Mesothelial cell of epicardium (in vitro differentiated cells): ENCODE measurements around the gene MPP7. TPM values are rescaled to one million over a fixed set of nuclear protein-coding genes. Genes with fewer than 3 reads are reported as not detected.
"Not testable (repeated sequence)": the region's sequence is repeated elsewhere in the genome, so short reads cannot be mapped to it uniquely, and the experiment has no call there.

Experiments used
- DNase-seq, 2 experiments: peaks; one replicate each; pipeline ENCODE4 v3.0.0; 2021; ENCODE audit warnings: low spot score in 2 of 2; ENCODE audit not compliant: unreplicated experiment in 2 of 2
- H3K27ac Mint-ChIP-seq: 2 replicates; pipeline ENCODE4 v1.8.0; 2021; ENCODE audit warnings: mixed read lengths
- H3K27me3 Mint-ChIP-seq: 2 replicates; pipeline ENCODE4 v1.8.0; 2021; ENCODE audit warnings: low read depth, mixed read lengths
- H3K36me3 Mint-ChIP-seq: 2 replicates; pipeline ENCODE4 v1.8.0; 2021; ENCODE audit warnings: mixed read lengths
- H3K4me1 Mint-ChIP-seq: 2 replicates; pipeline ENCODE4 v1.8.0; 2021; ENCODE audit warnings: mixed read lengths
- H3K4me3 Mint-ChIP-seq: 2 replicates; pipeline ENCODE4 v1.8.0; 2021; ENCODE audit warnings: mild to moderate bottlenecking, moderate library complexity, mixed read lengths
- H3K9me3 Mint-ChIP-seq: 2 replicates; pipeline ENCODE4 v1.8.0; 2021; ENCODE audit warnings: mixed read lengths
- total RNA-seq: library from RNA; stranded (reverse); gene quantifications from 3 replicates; pipeline ENCODE4 v1.2.1, GENCODE V29; 2021
- TF ChIP-seq, protein P1 (sequence below): fragments of 200-600 bp; sonication (generic); IDR thresholded peaks from one replicate; pipeline ENCODE4 v1.5.0; 2021; ENCODE audit warnings: antibody characterized with exemption; ENCODE audit not compliant: unreplicated experiment

The MPP7 gene
- total RNA-seq, 1 donor from 2014 or later: 10.6 TPM

DNA sequence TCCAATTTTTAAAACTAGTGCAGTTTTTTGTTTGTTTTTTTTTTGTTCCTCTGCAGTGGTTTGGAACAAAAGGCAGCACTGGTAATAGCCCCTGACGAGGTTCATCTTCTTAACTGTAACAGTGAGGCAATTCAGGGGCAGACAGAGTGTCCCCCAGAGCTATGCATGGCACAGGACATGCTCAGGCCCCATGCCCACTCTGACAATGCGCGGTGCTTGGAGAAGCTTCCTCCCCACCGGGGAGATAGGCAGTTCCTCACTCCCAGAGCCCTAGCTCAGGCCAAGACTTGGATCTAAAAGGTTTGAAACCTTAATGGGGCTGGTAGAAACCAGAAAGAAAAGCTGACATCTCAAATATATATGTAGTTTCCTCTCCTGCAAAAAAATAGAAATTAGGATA, 17.9 kb upstream of the MPP7 start:
- H3K36me3 Mint-ChIP-seq: no peaks in the 10 kb centered on the region
- H3K27ac Mint-ChIP-seq: no peak overlapping the region
- no peaks in the 10 kb centered on the region for H3K4me1 Mint-ChIP-seq
- H3K9me3 Mint-ChIP-seq: no peaks in the 10 kb centered on the region
- no peak overlapping the region for H3K4me3 Mint-ChIP-seq
- DNase-seq: no peak
- H3K27me3 Mint-ChIP-seq: peaks cover 22% of the 10 kb centered on the region
- TF ChIP-seq, protein P1, sequence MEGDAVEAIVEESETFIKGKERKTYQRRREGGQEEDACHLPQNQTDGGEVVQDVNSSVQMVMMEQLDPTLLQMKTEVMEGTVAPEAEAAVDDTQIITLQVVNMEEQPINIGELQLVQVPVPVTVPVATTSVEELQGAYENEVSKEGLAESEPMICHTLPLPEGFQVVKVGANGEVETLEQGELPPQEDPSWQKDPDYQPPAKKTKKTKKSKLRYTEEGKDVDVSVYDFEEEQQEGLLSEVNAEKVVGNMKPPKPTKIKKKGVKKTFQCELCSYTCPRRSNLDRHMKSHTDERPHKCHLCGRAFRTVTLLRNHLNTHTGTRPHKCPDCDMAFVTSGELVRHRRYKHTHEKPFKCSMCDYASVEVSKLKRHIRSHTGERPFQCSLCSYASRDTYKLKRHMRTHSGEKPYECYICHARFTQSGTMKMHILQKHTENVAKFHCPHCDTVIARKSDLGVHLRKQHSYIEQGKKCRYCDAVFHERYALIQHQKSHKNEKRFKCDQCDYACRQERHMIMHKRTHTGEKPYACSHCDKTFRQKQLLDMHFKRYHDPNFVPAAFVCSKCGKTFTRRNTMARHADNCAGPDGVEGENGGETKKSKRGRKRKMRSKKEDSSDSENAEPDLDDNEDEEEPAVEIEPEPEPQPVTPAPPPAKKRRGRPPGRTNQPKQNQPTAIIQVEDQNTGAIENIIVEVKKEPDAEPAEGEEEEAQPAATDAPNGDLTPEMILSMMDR: no peak

DNA sequence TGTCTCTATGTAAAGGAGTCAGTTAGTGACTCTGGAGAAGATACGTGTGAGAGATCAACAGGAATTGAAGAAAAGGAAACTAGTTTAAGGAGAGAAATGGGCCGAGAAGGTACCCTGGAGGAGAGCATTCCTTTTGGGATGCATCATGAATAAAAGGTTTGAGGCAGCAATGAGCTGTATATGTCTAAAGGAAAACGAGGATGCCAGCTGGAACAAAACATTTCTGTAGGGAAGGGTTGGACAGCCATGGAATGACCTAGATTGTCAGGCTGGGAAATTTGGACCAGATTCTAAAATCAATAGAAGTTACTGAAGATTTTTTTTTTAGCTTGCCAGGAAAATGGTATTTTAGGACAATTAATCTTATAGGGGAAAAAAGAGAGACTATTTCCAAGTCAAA, 17.2 kb upstream of the MPP7 start:
- H3K27ac Mint-ChIP-seq: no peak overlapping the region
- no peaks in the 10 kb centered on the region for H3K36me3 Mint-ChIP-seq
- H3K27me3 Mint-ChIP-seq: peaks cover 24% of the 10 kb centered on the region

DNA sequence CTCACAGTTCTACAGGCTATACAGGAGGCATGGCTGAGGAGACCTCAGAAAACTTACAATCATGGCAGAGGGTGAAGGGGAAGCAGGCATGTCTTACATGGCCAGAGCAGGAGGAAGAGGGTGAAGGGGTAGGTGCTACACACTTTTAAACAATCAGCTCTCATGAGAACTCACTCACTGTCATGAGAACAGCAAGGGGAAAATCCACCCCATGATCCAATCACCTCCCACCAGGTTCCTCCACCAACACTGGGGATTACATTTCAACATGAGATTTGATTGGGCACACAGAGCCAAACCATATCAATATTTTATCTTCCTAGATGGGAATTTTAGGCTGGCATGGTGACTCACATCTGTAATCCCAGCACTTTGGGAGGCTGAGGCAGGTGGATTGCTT, 16.2 kb upstream of the MPP7 start:
- not testable (repeated sequence) for H3K4me1 Mint-ChIP-seq, H3K9me3 Mint-ChIP-seq, H3K4me3 Mint-ChIP-seq, H3K36me3 Mint-ChIP-seq, DNase-seq, H3K27ac Mint-ChIP-seq
- H3K27me3 Mint-ChIP-seq: peaks cover 26% of the 10 kb centered on the region

More for the DNA sequence above, 17.2 kb upstream of the MPP7 start:
- Mint-ChIP-seq H3K4me3 (no peak overlapping the region), H3K4me1 (no peaks in the 10 kb centered on the region), H3K9me3 (no peaks in the 10 kb centered on the region)
- TF ChIP-seq, protein P1: no peak
- DNase-seq: no peak

DNA sequence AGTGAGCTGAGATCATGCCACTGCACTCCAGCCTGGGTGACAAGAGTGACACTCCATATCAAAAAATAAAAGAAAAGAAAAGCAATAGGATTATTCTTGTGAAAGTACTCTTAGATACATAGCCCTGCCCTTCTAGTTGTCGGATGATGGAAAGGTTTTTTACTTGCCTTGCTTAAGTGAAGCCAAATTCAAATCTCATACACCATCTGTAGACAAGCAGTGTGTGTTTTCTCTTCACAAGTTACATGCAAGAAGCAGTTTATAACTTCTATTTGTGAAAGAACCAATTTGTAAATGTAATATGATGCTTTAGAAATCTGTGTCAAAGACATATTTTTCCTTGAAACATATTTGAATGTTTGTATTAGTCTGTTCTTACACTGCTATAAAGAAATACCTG, 15.8 kb upstream of the MPP7 start:
- DNase-seq: no peak
- Mint-ChIP-seq H3K27ac (no peak overlapping the region), H3K27me3 (peaks cover 26% of the 10 kb centered on the region), H3K4me3 (no peak overlapping the region), H3K36me3 (no peaks in the 10 kb centered on the region), H3K9me3 (no peaks in the 10 kb centered on the region), H3K4me1 (no peaks in the 10 kb centered on the region)
- TF ChIP-seq, protein P1: no peak

- Mint-ChIP-seq H3K27ac (no peak overlapping the region), H3K36me3 (no peaks in the 10 kb centered on the region), H3K27me3 (peaks cover 26% of the 10 kb centered on the region), H3K9me3 (no peaks in the 10 kb centered on the region), H3K4me1 (no peaks in the 10 kb centered on the region), H3K4me3 (no peak overlapping the region)
- no peak for DNase-seq
- TF ChIP-seq, protein P1: no peak
These were observed 14.9 kb upstream of the MPP7 start for GRCh38 chr10:28317760-28318159.

GRCh38 chr10:28316696-28317095, 13.8 kb upstream of the MPP7 start:
- H3K9me3 Mint-ChIP-seq: no peaks in the 10 kb centered on the region
- no peaks in the 10 kb centered on the region for H3K36me3 Mint-ChIP-seq

More at GRCh38 chr10:28316696-28317095, 13.8 kb upstream of the MPP7 start:
- Mint-ChIP-seq H3K4me1 (no peaks in the 10 kb centered on the region), H3K27me3 (peaks cover 26% of the 10 kb centered on the region), H3K4me3 (no peak overlapping the region), H3K27ac (no peak overlapping the region)
- TF ChIP-seq, protein P1: no peak
- DNase-seq: no peak
